A549 (cell line): ENCODE data around the gene UROC1. TPM values are rescaled to one million over a fixed set of nuclear protein-coding genes. Genes with fewer than 3 reads are reported as not detected.

Source experiments
- ATAC-seq, 2 experiments: fragments of 200-7000 bp in 1 of 2; fragments of >200 bp in 1 of 2; cut with Nextera tagmentation in 1 of 2; cut with Tn5 transposase in 1 of 2; 3 replicates each; pipeline versions ENCODE4 v1.8.0 to v1.9.1; 2018 to 2020; ENCODE audit warnings: mild to moderate bottlenecking in 1 of 2, moderate library complexity in 1 of 2
- CTCF ChIA-PET: fragments of 300-600 bp; sonication (Branson Sonifier 250); formaldehyde crosslinking; extraction: SDS; loops from one replicate; lab custom pipeline; 2021; ENCODE audit warnings: antibody characterized with exemption, inconsistent platforms; lab: Yijun Ruan, JAX
- POLR2A ChIA-PET: fragments of 350-600 bp; formaldehyde crosslinking; extraction: SDS; loops from one replicate; lab custom pipeline; 2021; ENCODE audit warnings: antibody characterized with exemption, inconsistent platforms; lab: Yijun Ruan, JAX
- DNase-seq, 2 experiments: peaks; one replicate each; pipeline versions ENCODE4 v3.0.0 to v3.0.0-alpha.2; 2011 to 2016; ENCODE audit warnings: low read depth in 1 of 2, low spot score in 1 of 2
- FAIRE-seq: peaks from 2 replicates; lab custom pipeline; 2011; peaks lifted over from hg19 to GRCh38; lab: Jason Lieb, UNC
- H3K27ac ChIP-seq, 2 experiments: fragments of >200 bp; sonication (Bioruptor Twin); formaldehyde crosslinking; 3 replicates each; pipeline ENCODE4 v1.5.1; 2016 to 2017
- H3K4me1 ChIP-seq: fragments of >200 bp; sonication (Bioruptor Twin); formaldehyde crosslinking; 3 replicates; pipeline ENCODE4 v1.6.1; 2016
- H3K4me2 ChIP-seq: fragments of >200 bp; sonication (Bioruptor Twin); formaldehyde crosslinking; 3 replicates; pipeline ENCODE4 v1.6.1; 2016
- H3K4me3 ChIP-seq: fragments of >200 bp; sonication (Bioruptor Twin); formaldehyde crosslinking; 3 replicates; pipeline ENCODE4 v1.5.1; 2016
- H3K9me3 ChIP-seq: fragments of >200 bp; sonication (Bioruptor Twin); formaldehyde crosslinking; 3 replicates; pipeline ENCODE4 v1.6.1; 2016
- CBX2 ChIP-seq: fragments of 200-600 bp; sonication (generic); IDR thresholded peaks from 2 replicates; pipeline ENCODE4 v1.6.1; 2016; ENCODE audit warnings: low read depth, mild to moderate bottlenecking, borderline replicate concordance
- CEBPB ChIP-seq, 2 experiments: fragments of >200 bp in 1 of 2; sonication (Bioruptor Twin) in 1 of 2; formaldehyde crosslinking in 1 of 2; IDR thresholded peaks; 2 replicates each; pipeline ENCODE4 v1.6.1; 2012 to 2016
- CHD2 ChIP-seq: fragments of 150-350 bp; IDR thresholded peaks from 2 replicates; pipeline ENCODE4 v1.6.1; 2014; ENCODE audit warnings: low read length; ENCODE audit not compliant: partially characterized antibody
- EP300 ChIP-seq, 2 experiments: fragments of >200 bp; sonication (Bioruptor Twin); formaldehyde crosslinking; IDR thresholded peaks; 2 replicates in 1 of 2; 3 replicates in 1 of 2; pipeline ENCODE4 v1.6.1; 2016 to 2017
- ESRRA ChIP-seq: fragments of 150-350 bp; IDR thresholded peaks from 2 replicates; pipeline ENCODE4 v1.6.1; 2014; ENCODE audit warnings: mild to moderate bottlenecking, low read length, borderline replicate concordance
- FOSL2 ChIP-seq, 2 experiments: fragments of 450-650 bp in 1 of 2; fragments of >200 bp in 1 of 2; sonication (Bioruptor Twin) in 1 of 2; formaldehyde crosslinking; IDR thresholded peaks; 2 replicates each; pipeline versions ENCODE4 v1.5.0 to v1.6.1; 2016 to 2020; ENCODE audit warnings: mild to moderate bottlenecking in 1 of 2, moderate library complexity in 1 of 2
- FOXS1 ChIP-seq: fragments of 250-450 bp; sonication (Bioruptor Pico); IDR thresholded peaks from 2 replicates; pipeline ENCODE4 v1.5.0; 2020; ENCODE audit warnings: mild to moderate bottlenecking, moderate library complexity
- HOXA7 ChIP-seq: fragments of 250-450 bp; sonication (Bioruptor Pico); IDR thresholded peaks from 2 replicates; pipeline ENCODE4 v1.5.0; 2020; ENCODE audit warnings: mild to moderate bottlenecking, moderate library complexity
- MAFK ChIP-seq: fragments of 450-650 bp; IDR thresholded peaks from 2 replicates; pipeline ENCODE4 v1.6.1; 2014; ENCODE audit not compliant: partially characterized antibody
- NFE2L2 ChIP-seq: fragments of 150-350 bp; conservative IDR thresholded peaks from 2 replicates; pipeline ENCODE4 v1.6.1; 2014; ENCODE audit warnings: low read length
- NR3C1 ChIP-seq: fragments of >200 bp; sonication (Bioruptor Twin); formaldehyde crosslinking; IDR thresholded peaks from 3 replicates; pipeline ENCODE4 v1.6.1; 2017
- RCOR1 ChIP-seq: fragments of 150-350 bp; IDR thresholded peaks from 2 replicates; pipeline ENCODE4 v1.6.1; 2014; ENCODE audit warnings: antibody characterized with exemption, low read length, low read depth
- TFCP2L1 ChIP-seq: fragments of 250-450 bp; sonication (Bioruptor Pico); IDR thresholded peaks from 2 replicates; pipeline ENCODE4 v1.5.0; 2021; ENCODE audit warnings: mild to moderate bottlenecking
- TP53 ChIP-seq: fragments of 250-450 bp; sonication (Bioruptor Pico); IDR thresholded peaks from 2 replicates; pipeline ENCODE4 v1.5.0; 2021; ENCODE audit warnings: mild to moderate bottlenecking, moderate library complexity
- ZSCAN20 ChIP-seq: fragments of 250-450 bp; sonication (Bioruptor Pico); IDR thresholded peaks from 2 replicates; pipeline ENCODE4 v1.8.0; 2022; ENCODE audit warnings: mild to moderate bottlenecking, moderate library complexity
- WGBS: methylation state at CpG from one replicate; pipeline ENCODE4 v1.1.6; 2017; ENCODE audit errors: missing lambda C conversion rate; 5-methylcytosine and 5-hydroxymethylcytosine counted together
- polyA plus RNA-seq, 4 experiments: library from polyadenylated mRNA; depleted of rRNA in 3 of 4; stranded (reverse); fragments of >200 nt; fragmentation: RNase III in 1 of 4; extraction: RNeasy Plus Mini Kit Qiagen cat#74134 plus additional on column Dnase treatment in 1 of 4; gene quantifications; 2 replicates in 3 of 4; 3 replicates in 1 of 4; pipeline ENCODE4 v1.2.3, GENCODE V29; 2011 to 2017
- TF ChIP-seq, protein P1 (sequence below): IDR thresholded peaks from 2 replicates; pipeline ENCODE4 v1.6.1; 2012
- TF ChIP-seq, protein P2 (sequence below): fragments of 200-600 bp; sonication (generic); IDR thresholded peaks from 2 replicates; pipeline ENCODE4 v1.6.1; 2016; ENCODE audit warnings: antibody characterized with exemption, mild to moderate bottlenecking, moderate library complexity
- TF ChIP-seq, protein P3 (sequence below): fragments of 150-350 bp; IDR thresholded peaks from 2 replicates; pipeline ENCODE4 v1.6.1; 2014; ENCODE audit warnings: low read depth, mild to moderate bottlenecking, low read length
- TF ChIP-seq, protein P4 (sequence below): fragments of >200 bp; sonication (Bioruptor Twin); formaldehyde crosslinking; IDR thresholded peaks from 3 replicates; pipeline ENCODE4 v1.5.1; 2016
- TF ChIP-seq, protein P5 (sequence below): fragments of 250-450 bp; sonication (Bioruptor Pico); IDR thresholded peaks from 2 replicates; pipeline ENCODE4 v1.5.0; 2020; ENCODE audit warnings: low read depth, mild to moderate bottlenecking, moderate library complexity

The UROC1 gene
- polyA plus RNA-seq, 2 of the 4 experiments (the other 2 are of a cell fraction), result not detected

DNA sequence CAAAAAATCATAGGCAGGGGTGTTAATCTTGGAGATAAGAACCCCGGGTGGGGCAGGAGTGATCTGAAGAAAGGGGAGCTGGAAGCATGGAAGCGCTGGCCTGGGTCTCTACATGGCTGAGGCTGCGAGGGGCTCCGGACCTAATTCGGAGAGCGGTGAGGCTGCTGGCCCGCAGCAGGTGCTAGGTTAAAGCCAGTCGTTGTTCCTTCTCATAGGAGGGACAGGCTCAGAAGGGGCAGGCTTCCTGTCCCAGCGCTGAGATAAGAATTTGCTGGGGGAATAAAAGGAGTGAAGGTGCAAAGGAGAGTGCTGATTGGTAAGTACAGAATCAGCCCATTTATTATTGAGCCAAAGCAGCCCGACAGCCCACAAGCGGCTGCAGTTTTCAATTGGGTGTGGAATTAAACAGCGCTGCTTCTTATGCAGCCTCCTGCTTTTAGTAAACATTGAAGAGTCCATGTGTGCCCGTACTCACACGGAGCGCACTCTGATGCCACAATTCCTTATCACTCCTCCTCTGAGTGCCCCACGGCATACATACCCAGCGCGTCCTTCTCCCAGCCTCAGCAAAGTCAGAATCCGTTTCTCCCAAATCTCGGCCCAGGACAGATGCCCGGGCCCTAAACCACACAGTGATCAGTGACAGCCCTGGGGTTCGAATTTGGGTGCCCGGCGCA lies 23.5 kb upstream of the UROC1 start:
- CTCF ChIA-PET, result no interaction called here

DNA sequence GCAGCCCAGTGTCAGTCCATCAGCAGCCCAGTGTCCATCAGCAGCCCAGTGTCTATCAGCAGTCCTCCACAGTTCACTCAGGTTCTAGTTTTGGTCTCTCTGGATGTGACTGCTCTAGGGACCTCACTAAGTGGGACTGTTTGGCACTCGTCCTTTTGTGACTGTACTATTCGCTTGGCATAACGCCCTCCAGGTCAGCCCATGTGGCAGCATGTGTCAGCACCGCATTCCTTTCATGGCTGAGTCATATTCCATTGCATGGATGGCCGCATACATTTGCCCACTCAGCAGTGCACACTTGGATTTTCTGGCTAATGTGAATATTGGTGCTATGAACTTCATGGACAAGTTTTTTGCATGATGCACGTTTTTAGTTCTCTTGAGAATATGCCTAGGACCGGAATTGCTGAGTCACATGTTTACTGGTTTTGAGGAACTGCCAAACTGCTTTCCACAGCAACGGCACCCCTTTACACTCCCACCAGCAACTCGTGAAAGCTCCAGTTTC lies 22.8 kb upstream of the UROC1 start:
- ChIA-PET POLR2A (no interaction called here), CTCF (no interaction called here)
- ATAC-seq (peak; percentile 52 to 55; a peak in 5 of 6 replicates), FAIRE-seq (no peak), DNase-seq (peak; percentile 15 to 33)
- WGBS, result 26% methylated on average over 7 of the region's 9 CpGs
- Histone ChIP-seq H3K4me2 (no peak overlapping the region), H3K27ac (peak overlapping the region in 1 of 2 experiments; percentile 8; a peak in 1 of 6 replicates), H3K9me3 (no peaks in the 10 kb centered on the region), H3K4me1 (peaks cover 10% of the 10 kb centered on the region; the same call in 1 of the 3 replicates), H3K4me3 (no peak overlapping the region)
- TF ChIP-seq NR3C1 (no peak), EP300 (IDR thresholded peaks at IDR 0.05) (no peak), ZSCAN20 (no peak), FOSL2 (IDR thresholded peaks at IDR 0.05) (0 out of 2 replicates have a peak, but pooled peaks have one; percentile 13), FOSL2 (CRISPR knock-in tag; IDR thresholded peaks at IDR 0.05) (peak; percentile 30; the same call in 1 of the 2 replicates), ESRRA (no peak), FOXS1 (CRISPR knock-in tag) (no peak), NFE2L2 (peak; percentile 27; the same call in 1 of the 2 replicates), MAFK (peak; percentile 94)
- TF ChIP-seq, protein P1, sequence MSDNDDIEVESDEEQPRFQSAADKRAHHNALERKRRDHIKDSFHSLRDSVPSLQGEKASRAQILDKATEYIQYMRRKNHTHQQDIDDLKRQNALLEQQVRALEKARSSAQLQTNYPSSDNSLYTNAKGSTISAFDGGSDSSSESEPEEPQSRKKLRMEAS, result 0 out of 2 replicates have a peak, but pooled peaks have one; percentile 14
- TF ChIP-seq, protein P2, sequence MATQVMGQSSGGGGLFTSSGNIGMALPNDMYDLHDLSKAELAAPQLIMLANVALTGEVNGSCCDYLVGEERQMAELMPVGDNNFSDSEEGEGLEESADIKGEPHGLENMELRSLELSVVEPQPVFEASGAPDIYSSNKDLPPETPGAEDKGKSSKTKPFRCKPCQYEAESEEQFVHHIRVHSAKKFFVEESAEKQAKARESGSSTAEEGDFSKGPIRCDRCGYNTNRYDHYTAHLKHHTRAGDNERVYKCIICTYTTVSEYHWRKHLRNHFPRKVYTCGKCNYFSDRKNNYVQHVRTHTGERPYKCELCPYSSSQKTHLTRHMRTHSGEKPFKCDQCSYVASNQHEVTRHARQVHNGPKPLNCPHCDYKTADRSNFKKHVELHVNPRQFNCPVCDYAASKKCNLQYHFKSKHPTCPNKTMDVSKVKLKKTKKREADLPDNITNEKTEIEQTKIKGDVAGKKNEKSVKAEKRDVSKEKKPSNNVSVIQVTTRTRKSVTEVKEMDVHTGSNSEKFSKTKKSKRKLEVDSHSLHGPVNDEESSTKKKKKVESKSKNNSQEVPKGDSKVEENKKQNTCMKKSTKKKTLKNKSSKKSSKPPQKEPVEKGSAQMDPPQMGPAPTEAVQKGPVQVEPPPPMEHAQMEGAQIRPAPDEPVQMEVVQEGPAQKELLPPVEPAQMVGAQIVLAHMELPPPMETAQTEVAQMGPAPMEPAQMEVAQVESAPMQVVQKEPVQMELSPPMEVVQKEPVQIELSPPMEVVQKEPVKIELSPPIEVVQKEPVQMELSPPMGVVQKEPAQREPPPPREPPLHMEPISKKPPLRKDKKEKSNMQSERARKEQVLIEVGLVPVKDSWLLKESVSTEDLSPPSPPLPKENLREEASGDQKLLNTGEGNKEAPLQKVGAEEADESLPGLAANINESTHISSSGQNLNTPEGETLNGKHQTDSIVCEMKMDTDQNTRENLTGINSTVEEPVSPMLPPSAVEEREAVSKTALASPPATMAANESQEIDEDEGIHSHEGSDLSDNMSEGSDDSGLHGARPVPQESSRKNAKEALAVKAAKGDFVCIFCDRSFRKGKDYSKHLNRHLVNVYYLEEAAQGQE, result no peak
- TF ChIP-seq, protein P3, sequence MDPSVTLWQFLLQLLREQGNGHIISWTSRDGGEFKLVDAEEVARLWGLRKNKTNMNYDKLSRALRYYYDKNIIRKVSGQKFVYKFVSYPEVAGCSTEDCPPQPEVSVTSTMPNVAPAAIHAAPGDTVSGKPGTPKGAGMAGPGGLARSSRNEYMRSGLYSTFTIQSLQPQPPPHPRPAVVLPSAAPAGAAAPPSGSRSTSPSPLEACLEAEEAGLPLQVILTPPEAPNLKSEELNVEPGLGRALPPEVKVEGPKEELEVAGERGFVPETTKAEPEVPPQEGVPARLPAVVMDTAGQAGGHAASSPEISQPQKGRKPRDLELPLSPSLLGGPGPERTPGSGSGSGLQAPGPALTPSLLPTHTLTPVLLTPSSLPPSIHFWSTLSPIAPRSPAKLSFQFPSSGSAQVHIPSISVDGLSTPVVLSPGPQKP, result no peak

More for the DNA sequence above, 23.5 kb upstream of the UROC1 start:
- ATAC-seq (no peak), DNase-seq (no peak), FAIRE-seq (no peak)
- POLR2A ChIA-PET, result no interaction called here
- H3K4me3 ChIP-seq, result no peak overlapping the region
- H3K4me1 ChIP-seq, result peaks cover 10% of the 10 kb centered on the region; the same call in 1 of the 3 replicates
- no peak overlapping the region for H3K4me2 ChIP-seq
- 89% methylated on average over 21 of the region's 24 CpGs for WGBS
- H3K27ac ChIP-seq, result peak overlapping the region in 1 of 2 experiments; percentile 8; a peak in 1 of 6 replicates
- TF ChIP-seq, protein P4, sequence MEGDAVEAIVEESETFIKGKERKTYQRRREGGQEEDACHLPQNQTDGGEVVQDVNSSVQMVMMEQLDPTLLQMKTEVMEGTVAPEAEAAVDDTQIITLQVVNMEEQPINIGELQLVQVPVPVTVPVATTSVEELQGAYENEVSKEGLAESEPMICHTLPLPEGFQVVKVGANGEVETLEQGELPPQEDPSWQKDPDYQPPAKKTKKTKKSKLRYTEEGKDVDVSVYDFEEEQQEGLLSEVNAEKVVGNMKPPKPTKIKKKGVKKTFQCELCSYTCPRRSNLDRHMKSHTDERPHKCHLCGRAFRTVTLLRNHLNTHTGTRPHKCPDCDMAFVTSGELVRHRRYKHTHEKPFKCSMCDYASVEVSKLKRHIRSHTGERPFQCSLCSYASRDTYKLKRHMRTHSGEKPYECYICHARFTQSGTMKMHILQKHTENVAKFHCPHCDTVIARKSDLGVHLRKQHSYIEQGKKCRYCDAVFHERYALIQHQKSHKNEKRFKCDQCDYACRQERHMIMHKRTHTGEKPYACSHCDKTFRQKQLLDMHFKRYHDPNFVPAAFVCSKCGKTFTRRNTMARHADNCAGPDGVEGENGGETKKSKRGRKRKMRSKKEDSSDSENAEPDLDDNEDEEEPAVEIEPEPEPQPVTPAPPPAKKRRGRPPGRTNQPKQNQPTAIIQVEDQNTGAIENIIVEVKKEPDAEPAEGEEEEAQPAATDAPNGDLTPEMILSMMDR, result no peak
- TF ChIP-seq TP53 (CRISPR knock-in tag) (no peak), CEBPB (IDR thresholded peaks at IDR 0.05) (no peak), MAFK (no peak), RCOR1 (no peak), EP300 (IDR thresholded peaks at IDR 0.05) (no peak), CBX2 (no peak), ZSCAN20 (no peak), HOXA7 (CRISPR knock-in tag) (no peak), CHD2 (no peak), TFCP2L1 (CRISPR knock-in tag) (no peak)
- TF ChIP-seq, protein P5, sequence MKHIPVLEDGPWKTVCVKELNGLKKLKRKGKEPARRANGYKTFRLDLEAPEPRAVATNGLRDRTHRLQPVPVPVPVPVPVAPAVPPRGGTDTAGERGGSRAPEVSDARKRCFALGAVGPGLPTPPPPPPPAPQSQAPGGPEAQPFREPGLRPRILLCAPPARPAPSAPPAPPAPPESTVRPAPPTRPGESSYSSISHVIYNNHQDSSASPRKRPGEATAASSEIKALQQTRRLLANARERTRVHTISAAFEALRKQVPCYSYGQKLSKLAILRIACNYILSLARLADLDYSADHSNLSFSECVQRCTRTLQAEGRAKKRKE (CRISPR knock-in tag), result no peak
- no peaks in the 10 kb centered on the region for H3K9me3 ChIP-seq
